ENCODE results near the gene EMD. TPM values are rescaled to one million over a fixed set of nuclear protein-coding genes. Genes with fewer than 3 reads are reported as not detected.

Gene EMD
- total RNA-seq, 1 experiment from 2014 or later, result 79.6 TPM

DNA sequence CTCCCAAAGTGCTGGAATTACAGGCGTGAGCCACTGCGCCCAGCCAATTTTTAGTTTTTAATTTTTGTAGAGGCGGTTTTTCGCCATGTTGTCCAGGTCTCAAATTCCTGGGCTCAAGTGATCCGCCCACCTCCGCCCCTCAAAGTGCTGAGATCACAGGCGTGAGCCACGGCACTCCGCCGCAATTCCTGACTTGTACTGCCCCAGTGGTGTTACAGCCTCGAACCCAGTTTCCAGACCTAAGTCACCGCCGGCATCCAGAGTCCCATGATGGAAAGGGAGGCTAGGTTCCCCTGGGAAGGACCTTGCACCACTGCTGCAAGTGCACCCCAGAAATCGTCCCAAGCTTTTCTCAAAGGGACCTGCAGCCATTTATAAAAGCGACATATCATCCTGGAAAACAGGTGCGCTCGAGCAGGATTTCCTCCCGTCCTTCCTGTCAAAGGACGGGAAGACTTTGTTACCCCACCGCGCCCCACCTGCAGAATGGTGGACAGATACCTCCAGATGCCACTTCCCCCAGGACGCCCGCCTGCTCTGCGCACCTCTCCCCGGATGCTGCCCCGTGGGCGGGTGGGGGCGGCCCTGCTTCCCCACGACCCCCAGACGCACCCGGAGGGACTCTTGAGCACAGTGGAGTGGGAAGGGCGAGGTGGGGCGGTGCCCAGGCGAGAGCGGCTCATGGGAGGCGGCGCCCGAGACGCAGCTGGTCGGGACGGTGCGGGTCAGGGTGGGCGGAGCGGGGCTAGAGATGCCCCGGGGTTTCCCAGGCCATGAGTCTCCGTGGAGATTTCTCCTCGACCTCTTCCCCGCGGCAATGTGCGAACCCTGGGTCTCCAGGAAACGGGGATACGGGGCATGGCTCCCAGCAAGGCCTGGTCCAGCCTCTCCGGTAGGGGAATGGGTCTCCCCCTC is 18.1 kb downstream of the EMD start:
- BruUV-seq (replicated peaks), result TSS peak; percentile 84
- CTCF ChIA-PET, result no interaction called here
- H3K27me3 ChIP-seq (replicated peaks; ENCODE audit: insufficient read depth, low read depth, low read length, poor library complexity), result no peaks in the 10 kb centered on the region
- H3K27ac ChIP-seq (ENCODE audit: low read depth, low read length, poor library complexity, severe bottlenecking), result peak overlapping the region; percentile 100
- TF ChIP-seq EZH2 (IDR thresholded peaks at IDR 0.05; ENCODE audit: borderline replicate concordance, low read depth, low read length, poor library complexity, severe bottlenecking), result no peak
- TF ChIP-seq, protein P1, sequence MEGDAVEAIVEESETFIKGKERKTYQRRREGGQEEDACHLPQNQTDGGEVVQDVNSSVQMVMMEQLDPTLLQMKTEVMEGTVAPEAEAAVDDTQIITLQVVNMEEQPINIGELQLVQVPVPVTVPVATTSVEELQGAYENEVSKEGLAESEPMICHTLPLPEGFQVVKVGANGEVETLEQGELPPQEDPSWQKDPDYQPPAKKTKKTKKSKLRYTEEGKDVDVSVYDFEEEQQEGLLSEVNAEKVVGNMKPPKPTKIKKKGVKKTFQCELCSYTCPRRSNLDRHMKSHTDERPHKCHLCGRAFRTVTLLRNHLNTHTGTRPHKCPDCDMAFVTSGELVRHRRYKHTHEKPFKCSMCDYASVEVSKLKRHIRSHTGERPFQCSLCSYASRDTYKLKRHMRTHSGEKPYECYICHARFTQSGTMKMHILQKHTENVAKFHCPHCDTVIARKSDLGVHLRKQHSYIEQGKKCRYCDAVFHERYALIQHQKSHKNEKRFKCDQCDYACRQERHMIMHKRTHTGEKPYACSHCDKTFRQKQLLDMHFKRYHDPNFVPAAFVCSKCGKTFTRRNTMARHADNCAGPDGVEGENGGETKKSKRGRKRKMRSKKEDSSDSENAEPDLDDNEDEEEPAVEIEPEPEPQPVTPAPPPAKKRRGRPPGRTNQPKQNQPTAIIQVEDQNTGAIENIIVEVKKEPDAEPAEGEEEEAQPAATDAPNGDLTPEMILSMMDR (conservative IDR thresholded peaks at IDR 0.05; ENCODE audit: low read depth, low read length), result no peak
- peaks cover 25% of the 10 kb centered on the region for H3K36me3 ChIP-seq (ENCODE audit: insufficient read depth, low read length, poor library complexity, severe bottlenecking)
- peak overlapping the region; percentile 89 for H3K4me3 ChIP-seq (ENCODE audit: low read depth, low read length, poor library complexity, severe bottlenecking)
- peak; percentile 61 for DNase-seq (ENCODE audit: low spot score)
- POLR2A ChIA-PET (ENCODE audit: low non-redundant PET), result interaction anchor here (0.6 to 1.1 kb wide), 4 partner anchors 18 to 130 kb away, joined by 3 to 4 read pairs (median 3); no protein-coding TSS in a partner anchor
- H3K4me1 ChIP-seq (ENCODE audit: insufficient read depth, low read length, poor library complexity, severe bottlenecking), result no peaks in the 10 kb centered on the region
- H3K9me3 ChIP-seq (ENCODE audit: low read depth, low read length, poor library complexity, severe bottlenecking), result no peaks in the 10 kb centered on the region
- intact Hi-C loops (cut with micrococcal nuclease; ENCODE audit: unreplicated experiment), result loop anchor here (10.0 kb wide), 1 partner anchor 422 kb away; the partner anchor contains the start of genes HCFC1 and TMEM187

DNA sequence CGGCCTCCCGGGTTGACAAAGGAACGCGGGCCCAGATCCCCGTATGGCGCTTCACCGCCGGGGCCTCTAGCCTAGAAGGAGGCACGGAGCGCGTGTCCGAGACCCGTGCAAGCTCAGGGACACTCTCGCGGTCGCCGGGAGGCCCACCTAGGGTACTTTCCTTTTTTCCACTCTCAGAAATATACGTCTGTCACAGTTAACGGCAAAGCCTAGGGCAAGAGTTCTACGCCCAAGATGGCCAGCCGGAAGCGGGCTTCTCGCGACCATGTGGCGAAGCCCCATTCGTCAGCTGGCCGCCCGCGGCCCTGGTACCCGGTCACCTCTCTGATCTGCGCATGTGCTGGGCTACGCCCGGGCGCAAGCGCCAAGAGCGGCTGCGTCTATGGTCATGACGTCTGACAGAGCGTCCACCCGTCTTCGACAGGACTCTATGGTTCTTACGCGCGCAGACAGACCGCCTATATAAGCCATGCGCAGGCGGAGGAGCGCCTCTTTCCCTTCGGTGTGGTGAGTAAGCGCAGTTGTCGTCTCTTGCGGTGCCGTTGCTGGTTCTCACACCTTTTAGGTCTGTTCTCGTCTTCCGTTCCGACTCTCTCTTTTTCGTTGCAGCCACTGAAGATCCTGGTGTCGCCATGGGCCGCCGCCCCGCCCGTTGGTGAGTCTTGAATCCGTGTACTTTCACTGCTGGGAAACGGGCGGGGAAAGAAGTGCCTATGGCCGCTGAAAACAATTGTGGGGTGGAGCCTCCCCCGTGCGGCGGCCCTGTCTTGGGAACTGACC is 19.0 kb downstream of the EMD start, which contains the start of gene RPL10:
TSS of gene RPL10 (plus strand) at position 490 of the 780 bp plus-strand sequence. CDS start at position 633, 143 bp downstream.
- Histone ChIP-seq H3K27ac (ENCODE audit: low read depth, low read length, poor library complexity, severe bottlenecking) (peak within 1 kb of the TSS; percentile 100), H3K36me3 (ENCODE audit: insufficient read depth, low read length, poor library complexity, severe bottlenecking) (peaks cover 25% of the 10 kb centered on the region), H3K27me3 (replicated peaks; ENCODE audit: insufficient read depth, low read depth, low read length, poor library complexity) (no peaks in the 10 kb centered on the region), H3K9me3 (ENCODE audit: low read depth, low read length, poor library complexity, severe bottlenecking) (no peaks in the 10 kb centered on the region), H3K4me3 (ENCODE audit: low read depth, low read length, poor library complexity, severe bottlenecking) (peak within 1 kb of the TSS; percentile 89), H3K4me1 (ENCODE audit: insufficient read depth, low read length, poor library complexity, severe bottlenecking) (no peaks in the 10 kb centered on the region)
- intact Hi-C loops (cut with micrococcal nuclease; ENCODE audit: unreplicated experiment), result loop anchor here (10.0 kb wide), 1 partner anchor 423 kb away; the partner anchor contains the start of genes HCFC1 and TMEM187
- DNase-seq (ENCODE audit: low spot score), result peak; percentile 96
- no TSS peak for BruUV-seq (replicated peaks)
- ChIA-PET CTCF (no interaction called here), POLR2A (ENCODE audit: low non-redundant PET) (interaction anchor here (0.6 to 1.1 kb wide), 4 partner anchors 17 to 129 kb away, joined by 3 to 4 read pairs (median 3); no protein-coding TSS in a partner anchor)
- TF ChIP-seq EZH2 (IDR thresholded peaks at IDR 0.05; ENCODE audit: borderline replicate concordance, low read depth, low read length, poor library complexity, severe bottlenecking), result no peak
- TF ChIP-seq, protein P1 (conservative IDR thresholded peaks at IDR 0.05; ENCODE audit: low read depth, low read length), result no peak
